Measurements from ENCODE around the gene FKBP5. TPM values are rescaled to one million over a fixed set of nuclear protein-coding genes. Genes with fewer than 3 reads are reported as not detected.
A peak's percentile ranks its signal among the peaks of the same experiment; 100 is the strongest.

FKBP5 gene
- total RNA-seq (7.4 and 8.1 TPM in 2 replicates), polyA plus RNA-seq (1.7 and 2.8 TPM in 2 replicates), polyA minus RNA-seq (2.0 and 2.1 TPM in 2 replicates)
- total RNA-seq (2013), result 5.7 TPM

DNA sequence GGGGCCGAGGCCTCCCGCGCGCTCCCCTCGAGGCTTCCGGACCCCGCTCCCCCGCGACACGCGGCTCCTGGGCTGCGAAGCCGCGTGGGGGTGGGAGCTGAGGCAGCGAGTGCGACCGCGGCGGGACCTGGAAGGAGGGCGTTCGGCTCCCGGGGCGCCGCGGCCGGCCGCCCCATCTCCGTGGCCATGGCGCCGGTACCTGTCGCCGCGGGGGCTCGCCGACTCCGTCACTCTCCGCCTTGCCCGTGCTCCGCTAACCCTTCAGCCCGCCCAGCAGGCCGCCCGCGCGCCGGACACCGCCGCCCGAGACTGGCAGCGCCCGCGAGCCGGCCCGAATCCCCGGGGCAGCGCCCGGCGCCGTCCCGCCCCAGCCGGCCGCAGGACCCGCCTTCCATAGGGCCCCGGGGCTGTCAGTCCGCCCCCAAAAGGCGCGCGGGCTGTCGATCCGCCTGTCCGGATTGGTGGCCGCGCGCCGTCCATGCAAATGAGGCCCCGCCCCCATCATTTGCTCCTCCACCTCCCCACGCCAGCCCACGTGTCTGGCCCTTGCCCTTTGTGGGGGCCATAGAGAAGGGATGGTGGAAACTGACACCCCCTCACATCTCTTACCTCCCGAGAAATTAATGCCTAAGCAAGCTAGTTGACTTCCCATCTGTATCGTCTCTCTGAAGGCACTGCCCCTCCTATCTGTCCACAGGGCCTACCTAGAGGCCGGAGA is at the start of gene FKBP5:
TSS of gene FKBP5 (minus strand) at position 311 of the 718 bp plus-strand sequence. CDS start 46,091 bp downstream, outside the sequence.
- no peak for TF ChIP-seq EZH2 (IDR thresholded peaks at IDR 0.05; ENCODE audit: borderline replicate concordance, insufficient read depth, low read depth, low read length, poor library complexity, severe bottlenecking)
- TF ChIP-seq, protein P1, sequence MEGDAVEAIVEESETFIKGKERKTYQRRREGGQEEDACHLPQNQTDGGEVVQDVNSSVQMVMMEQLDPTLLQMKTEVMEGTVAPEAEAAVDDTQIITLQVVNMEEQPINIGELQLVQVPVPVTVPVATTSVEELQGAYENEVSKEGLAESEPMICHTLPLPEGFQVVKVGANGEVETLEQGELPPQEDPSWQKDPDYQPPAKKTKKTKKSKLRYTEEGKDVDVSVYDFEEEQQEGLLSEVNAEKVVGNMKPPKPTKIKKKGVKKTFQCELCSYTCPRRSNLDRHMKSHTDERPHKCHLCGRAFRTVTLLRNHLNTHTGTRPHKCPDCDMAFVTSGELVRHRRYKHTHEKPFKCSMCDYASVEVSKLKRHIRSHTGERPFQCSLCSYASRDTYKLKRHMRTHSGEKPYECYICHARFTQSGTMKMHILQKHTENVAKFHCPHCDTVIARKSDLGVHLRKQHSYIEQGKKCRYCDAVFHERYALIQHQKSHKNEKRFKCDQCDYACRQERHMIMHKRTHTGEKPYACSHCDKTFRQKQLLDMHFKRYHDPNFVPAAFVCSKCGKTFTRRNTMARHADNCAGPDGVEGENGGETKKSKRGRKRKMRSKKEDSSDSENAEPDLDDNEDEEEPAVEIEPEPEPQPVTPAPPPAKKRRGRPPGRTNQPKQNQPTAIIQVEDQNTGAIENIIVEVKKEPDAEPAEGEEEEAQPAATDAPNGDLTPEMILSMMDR (IDR thresholded peaks at IDR 0.05), result no peak
- intact Hi-C loops (cut with micrococcal nuclease), result loop anchor here (1.0 to 2.0 kb wide), 2 partner anchors 30 to 44 kb away; no protein-coding TSS in a partner anchor
- Histone ChIP-seq H3K4me2 (replicated peaks; ENCODE audit: low read depth, low read length, poor library complexity, severe bottlenecking) (peak within 1 kb of the TSS; percentile 96), H3K27ac (ENCODE audit: low read length in 2 of 2) (peak within 1 kb of the TSS; percentile 25 to 60), H3K4me1 (ENCODE audit: control insufficient read depth in 2 of 2, insufficient read depth in 2 of 2, low read length in 2 of 2) (peaks cover 5 to 11% of the 10 kb centered on the region in 2 donors), H3K27me3 (replicated peaks in 1 of 4; ENCODE audit: control extremely low read depth in 1 of 4, control insufficient read depth in 3 of 4, insufficient read depth in 4 of 4, low read length in 3 of 4) (no peaks in the 10 kb centered on the region), H3K4me3 (ENCODE audit: control extremely low read depth in 1 of 5, extremely low read depth in 1 of 5, insufficient read depth in 1 of 5, low read depth in 2 of 5, low read length in 4 of 5) (peak within 1 kb of the TSS; percentile 55 to 82 (median 73)), H2AFZ (ENCODE audit: insufficient read depth, low read depth, low read length, poor library complexity, severe bottlenecking) (peak within 1 kb of the TSS; percentile 76), H4K20me1 (ENCODE audit: control insufficient read depth, insufficient read depth, low read length, poor library complexity, severe bottlenecking) (no peaks in the 10 kb centered on the region), H3K9ac (ENCODE audit: low read length) (peak within 1 kb of the TSS; percentile 69), H3K9me3 (ENCODE audit: control extremely low read depth in 1 of 3, control insufficient read depth in 2 of 3, insufficient read depth in 1 of 3, low read length in 2 of 3) (peaks cover 0 to 3% (median 0%) of the 10 kb centered on the region in 3 donors), H3K36me3 (replicated peaks in 1 of 2; ENCODE audit: control extremely low read depth in 1 of 2, control insufficient read depth in 1 of 2, extremely low read depth in 1 of 2, insufficient read depth in 2 of 2, low read length in 1 of 2) (no peaks in the 10 kb centered on the region), H3K79me2 (ENCODE audit: control insufficient read depth, insufficient read depth, low read length) (peaks cover 13% of the 10 kb centered on the region)
- whole genome bisulfite sequencing (ENCODE audit: insufficient coverage), result under 1% methylated on average over 69 of the region's 80 CpGs
- Mint-ChIP-seq H3K4me3 (peak within 1 kb of the TSS; percentile 97), H3K9me3 (ENCODE audit: insufficient read depth) (no peaks in the 10 kb centered on the region), H3K27me3 (no peaks in the 10 kb centered on the region), H3K27ac (peak within 1 kb of the TSS; percentile 89), H3K4me1 (peaks cover 17% of the 10 kb centered on the region)
- ATAC-seq (ENCODE audit: low read depth), result peak; percentile 95
- POLR2A ChIA-PET, result interaction anchor here (1.5 kb wide), 1 partner anchor 20 kb away, joined by 5 read pairs; no protein-coding TSS in a partner anchor
- peak; percentile 91 for DNase-seq
- CTCF ChIA-PET, result interaction anchor here (0.9 to 2.7 kb wide), 3 partner anchors 28 to 104 kb away, joined by 3 to 11 read pairs (median 4); no protein-coding TSS in a partner anchor

Measured in B cell (primary cell).